Measurements from ENCODE around the gene UBE2G1. TPM values are rescaled to one million over a fixed set of nuclear protein-coding genes. Genes with fewer than 3 reads are reported as not detected.

The UBE2G1 gene
- total RNA-seq, 4 donors from 2014 or later, result 152 to 217 (median 180) TPM

GRCh38 chr17:4407851-4408250 is 41.4 kb upstream of the UBE2G1 start:
- Histone ChIP-seq H3K4me1 (no peaks in the 10 kb centered on the region), H3K4me3 (no peak overlapping the region), H3K27ac (no peak overlapping the region), H3K27me3 (no peaks in the 10 kb centered on the region), H3K9me3 (no peaks in the 10 kb centered on the region), H3K36me3 (no peaks in the 10 kb centered on the region)
- intact Hi-C loops (cut with DNase I; ENCODE audit: low total_unique reads), result no loop called here
- ATAC-seq (no peak), DNase-seq (peak in 1 of 2 donors; percentile 20)
- TF ChIP-seq POLR2A (IDR thresholded peaks at IDR 0.05) (no peak), CTCF (IDR thresholded peaks at IDR 0.05 in 4 of 5, conservative IDR thresholded peaks at IDR 0.05 in 1 of 5) (no peak)
- in situ Hi-C loops (cut with MboI; ENCODE audit: low sequenced_read_pairs in 4 of 4), result no loop called here

- no peaks in the 10 kb centered on the region for H3K4me1 ChIP-seq
- intact Hi-C loops (cut with DNase I; ENCODE audit: low total_unique reads) (no loop called here), in situ Hi-C loops (cut with MboI; ENCODE audit: low sequenced_read_pairs in 4 of 4) (no loop called here)
- H3K27ac ChIP-seq, result no peak overlapping the region
- ATAC-seq, result no peak
- no peak for TF ChIP-seq POLR2A (IDR thresholded peaks at IDR 0.05)
- TF ChIP-seq CTCF (IDR thresholded peaks at IDR 0.05 in 4 of 5, conservative IDR thresholded peaks at IDR 0.05 in 1 of 5), result no peak
- no peaks in the 10 kb centered on the region for H3K9me3 ChIP-seq
- no peaks in the 10 kb centered on the region for H3K27me3 ChIP-seq
- no peaks in the 10 kb centered on the region for H3K36me3 ChIP-seq
- H3K4me3 ChIP-seq, result no peak overlapping the region
- DNase-seq, result no peak
These were observed 40.7 kb upstream of the UBE2G1 start for GRCh38 chr17:4407216-4407615.

GRCh38 chr17:4406386-4406785 is 39.9 kb upstream of the UBE2G1 start:
- TF ChIP-seq CTCF (IDR thresholded peaks at IDR 0.05 in 4 of 5, conservative IDR thresholded peaks at IDR 0.05 in 1 of 5) (no peak), POLR2A (IDR thresholded peaks at IDR 0.05) (no peak)
- ATAC-seq, result no peak
- Histone ChIP-seq H3K27me3 (no peaks in the 10 kb centered on the region), H3K36me3 (no peaks in the 10 kb centered on the region), H3K4me1 (no peaks in the 10 kb centered on the region), H3K27ac (no peak overlapping the region), H3K9me3 (no peaks in the 10 kb centered on the region), H3K4me3 (no peak overlapping the region)
- in situ Hi-C loops (cut with MboI; ENCODE audit: low sequenced_read_pairs in 4 of 4), result no loop called here
- intact Hi-C loops (cut with DNase I; ENCODE audit: low total_unique reads), result no loop called here
- no peak for DNase-seq

GRCh38 chr17:4405699-4406098 is 39.2 kb upstream of the UBE2G1 start:
- Histone ChIP-seq H3K36me3 (no peaks in the 10 kb centered on the region), H3K4me3 (no peak overlapping the region), H3K9me3 (no peaks in the 10 kb centered on the region), H3K27ac (no peak overlapping the region), H3K4me1 (no peaks in the 10 kb centered on the region), H3K27me3 (no peaks in the 10 kb centered on the region)
- ATAC-seq (no peak), DNase-seq (no peak)
- intact Hi-C loops (cut with DNase I; ENCODE audit: low total_unique reads) (no loop called here), in situ Hi-C loops (cut with MboI; ENCODE audit: low sequenced_read_pairs in 4 of 4) (no loop called here)
- TF ChIP-seq CTCF (IDR thresholded peaks at IDR 0.05 in 4 of 5, conservative IDR thresholded peaks at IDR 0.05 in 1 of 5), result no peak
- TF ChIP-seq POLR2A (IDR thresholded peaks at IDR 0.05), result no peak

- in situ Hi-C loops (cut with MboI; ENCODE audit: low sequenced_read_pairs in 4 of 4), result no loop called here
These were observed 38.7 kb upstream of the UBE2G1 start for GRCh38 chr17:4405038-4405669.

More at GRCh38 chr17:4405038-4405669, 38.7 kb upstream of the UBE2G1 start:
- Histone ChIP-seq H3K9me3 (no peaks in the 10 kb centered on the region), H3K27me3 (no peaks in the 10 kb centered on the region), H3K36me3 (no peaks in the 10 kb centered on the region), H3K4me1 (no peaks in the 10 kb centered on the region), H3K4me3 (no peak overlapping the region), H3K27ac (no peak overlapping the region)
- TF ChIP-seq CTCF (IDR thresholded peaks at IDR 0.05 in 4 of 5, conservative IDR thresholded peaks at IDR 0.05 in 1 of 5) (no peak), POLR2A (IDR thresholded peaks at IDR 0.05) (no peak)
- ATAC-seq, result no peak
- no peak for DNase-seq
- intact Hi-C loops (cut with DNase I; ENCODE audit: low total_unique reads), result no loop called here
